Cardiac fibroblast (primary cell): ENCODE results near the gene SAMD14.

Experiments used
- DNase-seq, 2 donors: peaks; one replicate each; pipeline versions ENCODE4 v3.0.0 to v3.0.0-alpha.2; 2010; ENCODE audit warnings: low read depth in 2 of 2
- H3K4me3 ChIP-seq, 2 donors: replicated peaks in 1 of 2; 1 replicate in 1 of 2; 2 replicates in 1 of 2; pipeline ENCODE4 v1.5.1; 2011; ENCODE audit warnings: low read depth in 2 of 2, low read length in 2 of 2, mild to moderate bottlenecking in 2 of 2, moderate library complexity in 1 of 2
- TF ChIP-seq, protein P1 (sequence below): IDR thresholded peaks from one replicate; pipeline ENCODE4 v1.5.1; 2011; ENCODE audit warnings: low read depth, mild to moderate bottlenecking, low read length, inconsistent platforms

The SAMD14 gene

DNA sequence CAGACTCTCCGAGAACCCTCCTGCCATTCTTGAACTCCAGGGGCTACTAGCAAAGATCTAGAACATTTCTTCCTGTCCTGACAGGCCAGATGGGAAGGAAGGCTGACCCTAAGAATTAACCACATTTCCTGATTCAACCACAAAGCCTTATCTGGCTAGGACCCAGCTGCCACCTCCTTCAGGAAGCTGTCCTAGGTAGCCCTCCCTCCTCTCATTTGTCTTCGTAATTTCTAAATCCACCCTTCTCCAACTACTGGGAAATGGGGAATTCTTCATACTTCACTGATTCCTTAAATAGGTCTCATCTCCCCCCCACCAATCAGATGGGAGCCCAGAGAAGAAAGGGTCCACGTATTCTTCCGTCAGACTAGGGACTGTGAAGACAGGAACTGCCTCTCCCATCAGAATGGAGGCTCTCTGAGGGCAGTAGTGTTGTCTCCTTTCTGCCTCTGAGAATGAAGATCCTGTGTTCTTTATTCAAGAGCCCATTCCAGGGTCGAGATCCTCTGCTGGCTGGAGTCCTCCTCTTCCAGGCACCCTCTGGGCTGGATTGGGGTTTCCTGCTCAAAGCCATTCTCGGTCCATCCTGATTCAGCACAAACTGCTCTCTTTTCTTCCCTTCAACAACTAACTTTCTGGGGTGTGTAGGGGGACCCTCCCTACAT lies 2.1 kb downstream of the SAMD14 start:
- no peak overlapping the region for H3K4me3 ChIP-seq
- peak in 1 of 2 donors; percentile 34 for DNase-seq
- TF ChIP-seq, protein P1, sequence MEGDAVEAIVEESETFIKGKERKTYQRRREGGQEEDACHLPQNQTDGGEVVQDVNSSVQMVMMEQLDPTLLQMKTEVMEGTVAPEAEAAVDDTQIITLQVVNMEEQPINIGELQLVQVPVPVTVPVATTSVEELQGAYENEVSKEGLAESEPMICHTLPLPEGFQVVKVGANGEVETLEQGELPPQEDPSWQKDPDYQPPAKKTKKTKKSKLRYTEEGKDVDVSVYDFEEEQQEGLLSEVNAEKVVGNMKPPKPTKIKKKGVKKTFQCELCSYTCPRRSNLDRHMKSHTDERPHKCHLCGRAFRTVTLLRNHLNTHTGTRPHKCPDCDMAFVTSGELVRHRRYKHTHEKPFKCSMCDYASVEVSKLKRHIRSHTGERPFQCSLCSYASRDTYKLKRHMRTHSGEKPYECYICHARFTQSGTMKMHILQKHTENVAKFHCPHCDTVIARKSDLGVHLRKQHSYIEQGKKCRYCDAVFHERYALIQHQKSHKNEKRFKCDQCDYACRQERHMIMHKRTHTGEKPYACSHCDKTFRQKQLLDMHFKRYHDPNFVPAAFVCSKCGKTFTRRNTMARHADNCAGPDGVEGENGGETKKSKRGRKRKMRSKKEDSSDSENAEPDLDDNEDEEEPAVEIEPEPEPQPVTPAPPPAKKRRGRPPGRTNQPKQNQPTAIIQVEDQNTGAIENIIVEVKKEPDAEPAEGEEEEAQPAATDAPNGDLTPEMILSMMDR: no peak

DNA sequence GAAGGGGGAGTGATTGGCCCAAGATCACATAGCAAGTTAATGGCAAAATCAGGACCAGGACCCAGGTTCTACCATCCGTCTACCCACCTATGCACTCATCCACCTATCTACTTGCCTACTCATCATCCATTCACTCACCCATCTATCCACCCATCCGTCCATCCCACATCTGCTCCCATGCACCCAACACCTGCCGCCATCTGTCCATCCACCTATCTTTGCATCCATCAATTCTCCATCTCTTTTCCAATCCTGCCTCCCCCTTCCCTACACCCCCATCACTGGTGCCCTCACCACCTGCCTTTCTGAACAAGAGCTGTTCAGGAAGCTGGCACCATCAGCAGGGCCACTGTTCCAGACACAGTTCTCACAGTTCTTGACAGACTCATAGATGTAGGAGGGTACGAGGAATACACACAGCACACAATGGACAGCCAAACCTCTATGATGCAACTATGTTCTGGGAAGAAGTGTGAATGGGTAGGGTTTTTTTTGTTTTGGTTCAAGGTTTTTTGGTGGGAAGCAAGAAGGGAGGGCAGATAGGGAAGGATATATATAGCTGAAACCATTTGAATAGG lies 4.5 kb downstream of the SAMD14 start:
- TF ChIP-seq, protein P1: no peak
- no peak overlapping the region for H3K4me3 ChIP-seq
- peak in 1 of 2 donors; percentile 56 for DNase-seq

DNA sequence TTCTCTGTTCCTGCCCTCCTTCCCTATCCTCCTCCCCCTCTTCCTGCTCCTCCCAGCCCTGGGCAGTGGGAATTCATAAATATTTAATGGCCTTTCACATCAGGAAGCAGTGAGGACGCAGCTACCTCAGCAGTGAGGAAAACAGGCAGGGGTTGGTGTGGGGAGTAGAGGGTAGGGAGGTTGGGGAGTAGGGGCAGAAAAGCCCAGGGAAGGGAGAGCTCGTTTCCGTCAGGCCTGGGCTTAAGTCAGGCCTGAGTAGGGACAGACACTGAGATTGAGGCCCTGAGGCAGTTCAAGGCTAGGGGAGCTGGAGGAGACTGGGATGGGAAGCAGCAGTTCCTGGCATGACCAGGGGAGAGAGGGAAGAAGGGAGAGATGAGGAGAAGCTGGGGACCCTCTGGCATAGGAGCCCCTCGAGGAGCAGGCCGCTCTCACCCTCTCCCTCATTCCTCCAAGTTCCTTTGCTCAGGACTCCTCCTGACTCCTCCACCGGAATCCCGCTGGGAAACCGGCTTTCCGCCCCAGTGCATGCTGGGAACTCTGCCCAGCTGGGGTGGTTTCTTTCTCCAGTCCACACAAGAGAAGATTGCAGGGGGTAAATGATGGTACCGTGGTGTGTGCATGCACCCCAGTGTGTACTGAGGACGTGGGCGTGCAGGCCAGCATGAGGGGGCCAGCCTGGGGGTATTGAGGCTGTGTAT lies 6.2 kb downstream of the SAMD14 start:
- DNase-seq: no peak
- TF ChIP-seq, protein P1: no peak
- H3K4me3 ChIP-seq: no peak overlapping the region

DNA sequence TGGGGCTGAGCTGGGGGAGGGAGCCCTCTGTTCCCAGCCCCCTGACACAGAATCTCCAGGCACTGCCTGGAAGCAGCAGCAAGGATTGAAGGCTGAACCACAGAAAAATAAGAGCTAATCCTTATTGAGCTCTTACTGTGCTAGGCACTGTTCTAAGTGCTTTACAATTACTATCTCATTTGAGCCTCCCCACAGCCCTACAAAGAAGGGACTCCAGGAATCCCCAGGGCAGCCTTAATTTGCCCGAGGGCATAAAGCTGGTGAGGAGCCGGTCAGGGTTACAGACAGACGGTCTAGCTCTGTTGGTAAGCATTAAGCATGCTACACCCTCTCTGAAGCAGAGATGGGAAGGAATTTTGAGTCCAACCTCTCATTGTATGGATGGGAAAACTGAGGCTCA lies 7.0 kb downstream of the SAMD14 start:
- no peak for DNase-seq
- TF ChIP-seq, protein P1: no peak
- H3K4me3 ChIP-seq: no peak overlapping the region

DNA sequence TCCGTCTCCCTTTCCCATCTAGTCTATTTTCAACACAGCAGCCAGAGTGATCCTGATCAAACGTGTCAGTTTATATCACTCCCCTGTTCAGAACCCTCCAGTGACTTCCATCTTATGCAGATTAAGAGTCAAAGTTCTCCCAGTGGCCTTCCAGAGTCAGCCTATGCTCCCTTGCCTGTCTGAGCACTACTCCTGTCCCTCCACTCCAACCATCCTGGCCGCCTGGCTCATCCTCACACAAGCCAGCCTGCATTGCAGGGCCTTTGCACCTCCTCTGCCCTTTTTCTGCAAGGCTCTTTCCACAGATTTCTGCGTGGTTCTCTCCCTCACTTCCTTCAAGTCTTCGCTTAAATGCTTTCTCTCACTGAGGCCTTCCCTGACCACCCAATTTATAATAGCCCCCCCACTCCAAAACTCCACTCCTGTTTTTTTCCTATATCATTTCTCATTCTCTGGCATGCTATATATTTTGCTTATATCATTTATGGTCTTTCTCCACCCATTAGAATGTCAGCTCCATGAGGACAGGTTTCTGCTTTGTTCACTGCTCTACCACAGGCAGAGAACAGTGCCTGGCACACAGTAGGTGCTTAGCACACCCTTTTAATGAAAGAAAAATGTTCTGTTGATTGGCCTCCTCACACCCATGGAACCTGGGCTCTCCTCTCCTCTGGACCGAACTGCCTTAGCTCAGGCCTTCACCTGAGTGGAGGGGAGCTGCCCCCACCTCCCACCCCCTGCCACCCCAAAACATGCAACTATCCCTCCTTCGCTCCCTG lies 9.3 kb downstream of the SAMD14 start:
- TF ChIP-seq, protein P1: no peak
- no peak overlapping the region for H3K4me3 ChIP-seq
- DNase-seq: no peak

DNA sequence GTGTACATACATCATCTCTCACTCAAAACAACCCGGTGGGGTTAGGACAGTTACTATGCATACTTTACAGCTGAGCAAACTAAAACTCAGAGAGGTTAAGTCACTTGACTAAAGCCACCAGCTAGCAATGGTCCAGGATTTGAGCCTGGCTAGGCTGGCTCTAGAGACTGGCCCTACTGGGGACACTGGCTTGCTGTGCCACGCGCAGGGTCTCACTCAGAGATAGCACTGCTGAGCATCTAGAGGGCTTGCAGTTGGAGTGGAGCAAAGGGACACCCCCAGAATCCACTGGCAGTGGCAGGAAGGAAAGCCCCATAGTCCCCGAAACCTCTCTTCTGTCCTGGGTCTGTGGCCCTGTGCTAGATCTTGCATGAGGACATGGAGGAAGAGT lies 11.1 kb downstream of the SAMD14 start:
- DNase-seq: no peak
- TF ChIP-seq, protein P1: no peak
- H3K4me3 ChIP-seq: no peak overlapping the region
